Neural cell (in vitro differentiated cells): ENCODE results near the gene TEX261. TPM values are rescaled to one million over a fixed set of nuclear protein-coding genes. Genes with fewer than 3 reads are reported as not detected.

Experiments used
- H2AFZ ChIP-seq: fragments of 200-600, 300-800 bp; sonication (generic), shearing (Covaris generic); 2 replicates; pipeline ENCODE4 v1.6.0; 2014; ENCODE audit warnings: low read depth, mild to moderate bottlenecking, antibody characterized with exemption, low read length, moderate library complexity
- H3F3A ChIP-seq: fragments of 200-600 bp; shearing (Covaris generic); 2 replicates; pipeline ENCODE4 v1.6.1; 2016; ENCODE audit warnings: mild to moderate bottlenecking, moderate library complexity, mixed read lengths, antibody characterized with exemption, low read length; ENCODE audit not compliant: insufficient read depth, poor library complexity, severe bottlenecking
- H3K27ac ChIP-seq: fragments of 200-600, 300-800 bp; sonication (generic), shearing (Covaris generic); 2 replicates; pipeline ENCODE4 v1.5.1; 2014; ENCODE audit warnings: mild to moderate bottlenecking, low read length, moderate library complexity
- H3K27me3 ChIP-seq: fragments of 300-800, 200-600 bp; sonication (generic), shearing (Covaris generic); 2 replicates; pipeline ENCODE4 v1.6.0; 2014; ENCODE audit warnings: mild to moderate bottlenecking, low read depth, low read length, moderate library complexity; ENCODE audit not compliant: insufficient read depth
- H3K36me3 ChIP-seq: fragments of 300-800, 200-600 bp; sonication (generic), shearing (Covaris generic); 2 replicates; pipeline ENCODE4 v1.5.1; 2014; ENCODE audit warnings: mild to moderate bottlenecking, antibody characterized with exemption, low read length, moderate library complexity; ENCODE audit not compliant: insufficient read depth
- H3K4me2 ChIP-seq: fragments of 300-800, 200-600 bp; sonication (generic), shearing (Covaris generic); 2 replicates; pipeline ENCODE4 v1.6.0; 2014; ENCODE audit warnings: mild to moderate bottlenecking, low read length
- H3K4me3 ChIP-seq: fragments of 300-800, 200-600 bp; sonication (generic), shearing (Covaris generic); 2 replicates; pipeline ENCODE4 v1.5.1; 2014; ENCODE audit warnings: mild to moderate bottlenecking, low read length, moderate library complexity
- H3K79me2 ChIP-seq: fragments of 200-600 bp; shearing (Covaris generic); replicated peaks from 2 replicates; pipeline ENCODE4 v1.6.0; 2014; ENCODE audit warnings: mild to moderate bottlenecking, low read length, moderate library complexity; ENCODE audit not compliant: insufficient read depth
- H3K9ac ChIP-seq: fragments of 300-800, 200-600 bp; sonication (generic), shearing (Covaris generic); 2 replicates; pipeline ENCODE4 v1.6.1; 2016; ENCODE audit warnings: mild to moderate bottlenecking, low read length, mixed read lengths
- H3K9me2 ChIP-seq: fragments of 200-600 bp; shearing (Covaris generic); 2 replicates; pipeline ENCODE4 v1.6.1; 2016; ENCODE audit warnings: mild to moderate bottlenecking, low read length, mixed read lengths; ENCODE audit not compliant: insufficient read depth
- H3K9me3 ChIP-seq: fragments of 200-600, 300-800 bp; sonication (generic), shearing (Covaris generic); 2 replicates; pipeline ENCODE4 v1.6.1; 2016; ENCODE audit warnings: mild to moderate bottlenecking, mixed run types, low read length, moderate library complexity, mixed read lengths
- H4K20me1 ChIP-seq: fragments of 200-600 bp; shearing (Covaris generic); 2 replicates; pipeline ENCODE4 v1.6.1; 2016; ENCODE audit warnings: mild to moderate bottlenecking, mixed run types; ENCODE audit not compliant: insufficient read depth
- CTCF ChIP-seq: fragments of 450-650 bp; IDR thresholded peaks from 2 replicates; pipeline ENCODE4 v1.5.1; 2014; ENCODE audit warnings: antibody characterized with exemption, mild to moderate bottlenecking, moderate library complexity; ENCODE audit not compliant: poor library complexity, severe bottlenecking
- EP300 ChIP-seq: fragments of 450-650 bp; conservative IDR thresholded peaks from 2 replicates; pipeline ENCODE4 v1.6.1; 2014; ENCODE audit warnings: antibody characterized with exemption, mild to moderate bottlenecking, moderate library complexity; ENCODE audit not compliant: poor library complexity, severe bottlenecking
- EZH2 ChIP-seq: fragments of 200-600, 300-800 bp; shearing (Covaris generic), sonication (generic); IDR thresholded peaks from 2 replicates; pipeline ENCODE4 v1.6.1; 2014; ENCODE audit warnings: antibody characterized with exemption, low read length, borderline replicate concordance, mild to moderate bottlenecking; ENCODE audit not compliant: insufficient read depth, poor library complexity, severe bottlenecking
- MXI1 ChIP-seq: fragments of 450-650 bp; conservative IDR thresholded peaks from 2 replicates; pipeline ENCODE4 v1.6.1; 2014; ENCODE audit warnings: antibody characterized with exemption, mild to moderate bottlenecking; ENCODE audit not compliant: poor library complexity, severe bottlenecking
- POLR2AphosphoS5 ChIP-seq: IDR thresholded peaks from 2 replicates; pipeline ENCODE4 v1.6.1; 2012
- RAD21 ChIP-seq: fragments of 450-650 bp; conservative IDR thresholded peaks from 2 replicates; pipeline ENCODE4 v1.6.1; 2014; ENCODE audit warnings: antibody characterized with exemption, mild to moderate bottlenecking, moderate library complexity
- REST ChIP-seq: IDR thresholded peaks from 2 replicates; pipeline ENCODE4 v1.6.1; 2012; ENCODE audit warnings: borderline replicate concordance
- SMC3 ChIP-seq: fragments of 450-650 bp; conservative IDR thresholded peaks from 2 replicates; pipeline ENCODE4 v1.6.1; 2014; ENCODE audit warnings: antibody characterized with exemption, mild to moderate bottlenecking, moderate library complexity; ENCODE audit not compliant: poor library complexity
- TAF1 ChIP-seq: IDR thresholded peaks from 2 replicates; pipeline ENCODE4 v1.6.1; 2012; ENCODE audit warnings: low read depth
- polyA plus RNA-seq: library from polyadenylated mRNA; depleted of rRNA; stranded (reverse); fragments of >200 nt; gene quantifications from 2 replicates; pipeline ENCODE4 v1.2.3, GENCODE V29; 2014

The TEX261 gene
- polyA plus RNA-seq, 1 donor from 2014 or later: 48.2 TPM

GRCh38 chr2:70991742-70992141 is 2.9 kb downstream of the TEX261 start:
- no peak overlapping the region for H2AFZ ChIP-seq
- no peak overlapping the region for H3K9ac ChIP-seq
- H3K9me3 ChIP-seq: no peaks in the 10 kb centered on the region
- no peak overlapping the region for H3K4me2 ChIP-seq
- H3K36me3 ChIP-seq: no peaks in the 10 kb centered on the region
- no peaks in the 10 kb centered on the region for H3F3A ChIP-seq
- no peak overlapping the region for H3K27ac ChIP-seq
- no peaks in the 10 kb centered on the region for H4K20me1 ChIP-seq
- peaks cover 17% of the 10 kb centered on the region for H3K79me2 ChIP-seq
- no peaks in the 10 kb centered on the region for H3K9me2 ChIP-seq
- no peaks in the 10 kb centered on the region for H3K27me3 ChIP-seq
- no peak overlapping the region for H3K4me3 ChIP-seq
- no peak for TF ChIP-seq POLR2AphosphoS5

- Histone ChIP-seq H3K27ac (no peak overlapping the region), H3K27me3 (no peaks in the 10 kb centered on the region), H4K20me1 (no peaks in the 10 kb centered on the region), H3K9me3 (no peaks in the 10 kb centered on the region), H3F3A (no peaks in the 10 kb centered on the region), H3K79me2 (peaks cover 17% of the 10 kb centered on the region), H3K4me2 (no peak overlapping the region), H3K36me3 (peaks cover 2% of the 10 kb centered on the region), H3K9me2 (no peaks in the 10 kb centered on the region), H3K4me3 (no peak overlapping the region), H3K9ac (no peak overlapping the region), H2AFZ (no peak overlapping the region)
- TF ChIP-seq SMC3: no peak
- no peak for TF ChIP-seq EP300
- no peak for TF ChIP-seq RAD21
- no peak for TF ChIP-seq TAF1
- no peak for TF ChIP-seq MXI1
- TF ChIP-seq POLR2AphosphoS5: no peak
Observed at GRCh38 chr2:70991142-70991541, 3.5 kb downstream of the TEX261 start.

GRCh38 chr2:70990216-70990615 is 4.5 kb downstream of the TEX261 start:
- H3K36me3 ChIP-seq: peaks cover 8% of the 10 kb centered on the region
- H4K20me1 ChIP-seq: no peaks in the 10 kb centered on the region

More at GRCh38 chr2:70990216-70990615, 4.5 kb downstream of the TEX261 start:
- no peaks in the 10 kb centered on the region for H3F3A ChIP-seq
- H3K9me2 ChIP-seq: no peaks in the 10 kb centered on the region
- no peak overlapping the region for H3K9ac ChIP-seq
- peaks cover 17% of the 10 kb centered on the region for H3K79me2 ChIP-seq
- H3K27me3 ChIP-seq: no peaks in the 10 kb centered on the region
- H3K4me2 ChIP-seq: no peak overlapping the region
- H3K9me3 ChIP-seq: no peaks in the 10 kb centered on the region
- TF ChIP-seq SMC3: no peak
- TF ChIP-seq TAF1: no peak
- no peak for TF ChIP-seq EZH2
- TF ChIP-seq MXI1: no peak
- no peak for TF ChIP-seq RAD21
- TF ChIP-seq POLR2AphosphoS5: no peak
- no peak for TF ChIP-seq REST
- TF ChIP-seq CTCF: no peak
- TF ChIP-seq EP300: no peak
- H2AFZ ChIP-seq: no peak overlapping the region
- no peak overlapping the region for H3K4me3 ChIP-seq
- H3K27ac ChIP-seq: no peak overlapping the region
